Type B pancreatic cell (in vitro differentiated cells): ENCODE data around the gene SLX4IP. TPM values are rescaled to one million over a fixed set of nuclear protein-coding genes. Genes with fewer than 3 reads are reported as not detected.
A peak's percentile ranks its signal among the peaks of the same experiment; 100 is the strongest.

Experiments
- DNase-seq: peaks from one replicate; pipeline ENCODE4 v3.0.0; 2021; ENCODE audit warnings: mixed read lengths; ENCODE audit not compliant: unreplicated experiment; ENCODE audit errors: extremely low spot score
- H3K27ac Mint-ChIP-seq: 2 replicates; pipeline ENCODE4 v1.8.0; 2021; ENCODE audit warnings: mild to moderate bottlenecking, mixed read lengths
- H3K27me3 Mint-ChIP-seq: 2 replicates; pipeline ENCODE4 v1.8.0; 2021; ENCODE audit warnings: mixed read lengths
- H3K36me3 Mint-ChIP-seq: 2 replicates; pipeline ENCODE4 v1.8.0; 2021; ENCODE audit warnings: mixed read lengths
- H3K4me1 Mint-ChIP-seq: one replicate; pipeline ENCODE4 v1.8.0; 2021; ENCODE audit warnings: mixed read lengths; ENCODE audit not compliant: unreplicated experiment
- H3K4me3 Mint-ChIP-seq: 2 replicates; pipeline ENCODE4 v1.8.0; 2021; ENCODE audit warnings: mild to moderate bottlenecking, mixed read lengths
- H3K9me3 Mint-ChIP-seq: 2 replicates; pipeline ENCODE4 v1.8.0; 2021; ENCODE audit warnings: mixed read lengths
- total RNA-seq: library from RNA; stranded (reverse); gene quantifications from 2 replicates; pipeline ENCODE4 v1.2.1, GENCODE V29; 2021; ENCODE audit warnings: low replicate concordance
- TF ChIP-seq, protein P1 (sequence below): fragments of 200-600 bp; sonication (generic); conservative IDR thresholded peaks from 2 replicates; pipeline ENCODE4 v1.5.0; 2021; ENCODE audit warnings: antibody characterized with exemption, mild to moderate bottlenecking

SLX4IP gene
- total RNA-seq, 1 donor from 2014 or later: 8.5 TPM

DNA sequence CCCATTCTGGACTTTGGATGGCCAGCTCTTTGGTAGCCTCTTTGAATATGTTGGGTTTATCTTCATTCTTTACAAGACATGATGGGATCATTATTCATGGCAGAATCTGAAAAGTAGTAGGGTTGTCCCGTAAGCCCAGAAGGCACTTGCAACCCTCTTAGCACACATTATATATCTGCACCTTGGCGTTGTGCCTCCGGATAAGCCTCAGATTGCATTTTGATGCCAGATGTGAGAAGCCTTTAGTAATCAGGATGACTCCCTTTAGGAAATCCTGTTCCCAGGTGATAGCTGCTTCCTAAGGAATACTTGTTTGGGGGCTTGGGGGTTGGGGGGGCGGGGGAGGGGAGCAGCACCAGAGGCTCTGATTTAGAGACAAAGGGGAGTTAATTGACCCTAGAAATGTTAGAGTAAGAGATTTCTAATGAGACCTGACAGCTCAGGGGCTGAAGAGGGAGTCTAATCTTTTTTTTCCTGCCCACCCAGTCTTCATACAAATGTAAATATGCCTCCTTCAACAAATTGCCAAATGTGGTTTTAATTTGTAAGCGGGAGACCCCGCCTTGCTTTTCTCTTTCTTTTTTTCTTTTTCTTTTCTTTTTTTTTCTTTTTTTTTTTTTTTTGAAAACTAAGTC lies 183.6 kb downstream of the SLX4IP start:
- Mint-ChIP-seq H3K27me3 (no peaks in the 10 kb centered on the region), H3K36me3 (peaks cover 20% of the 10 kb centered on the region), H3K4me3 (no peak overlapping the region), H3K27ac (no peak overlapping the region), H3K4me1 (peaks cover 44% of the 10 kb centered on the region), H3K9me3 (peaks cover 4% of the 10 kb centered on the region)
- no peak for DNase-seq
- TF ChIP-seq, protein P1, sequence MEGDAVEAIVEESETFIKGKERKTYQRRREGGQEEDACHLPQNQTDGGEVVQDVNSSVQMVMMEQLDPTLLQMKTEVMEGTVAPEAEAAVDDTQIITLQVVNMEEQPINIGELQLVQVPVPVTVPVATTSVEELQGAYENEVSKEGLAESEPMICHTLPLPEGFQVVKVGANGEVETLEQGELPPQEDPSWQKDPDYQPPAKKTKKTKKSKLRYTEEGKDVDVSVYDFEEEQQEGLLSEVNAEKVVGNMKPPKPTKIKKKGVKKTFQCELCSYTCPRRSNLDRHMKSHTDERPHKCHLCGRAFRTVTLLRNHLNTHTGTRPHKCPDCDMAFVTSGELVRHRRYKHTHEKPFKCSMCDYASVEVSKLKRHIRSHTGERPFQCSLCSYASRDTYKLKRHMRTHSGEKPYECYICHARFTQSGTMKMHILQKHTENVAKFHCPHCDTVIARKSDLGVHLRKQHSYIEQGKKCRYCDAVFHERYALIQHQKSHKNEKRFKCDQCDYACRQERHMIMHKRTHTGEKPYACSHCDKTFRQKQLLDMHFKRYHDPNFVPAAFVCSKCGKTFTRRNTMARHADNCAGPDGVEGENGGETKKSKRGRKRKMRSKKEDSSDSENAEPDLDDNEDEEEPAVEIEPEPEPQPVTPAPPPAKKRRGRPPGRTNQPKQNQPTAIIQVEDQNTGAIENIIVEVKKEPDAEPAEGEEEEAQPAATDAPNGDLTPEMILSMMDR: no peak

DNA sequence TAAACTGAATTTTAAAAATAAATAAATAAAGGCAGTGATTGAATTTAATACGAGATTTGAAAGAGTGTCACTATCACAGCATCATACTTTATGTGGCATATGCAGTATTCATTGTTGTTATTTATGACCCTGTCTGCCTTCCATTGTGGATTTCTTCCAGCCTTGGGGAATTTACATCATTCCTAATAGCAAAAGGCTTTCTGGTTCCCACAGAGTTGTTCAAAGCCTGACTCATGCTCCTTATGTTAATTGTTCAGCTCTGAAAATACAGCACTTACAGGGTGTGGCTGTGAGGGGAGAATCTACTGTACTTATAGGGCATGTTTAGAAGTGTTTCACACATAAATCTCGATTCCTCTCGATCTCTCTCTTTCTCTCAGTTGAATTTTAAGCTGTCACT lies 184.3 kb downstream of the SLX4IP start:
- peak overlapping the region; percentile 74 for H3K27ac Mint-ChIP-seq
- peaks cover 4% of the 10 kb centered on the region for H3K9me3 Mint-ChIP-seq
- H3K4me3 Mint-ChIP-seq: peak overlapping the region; percentile 13

DNA sequence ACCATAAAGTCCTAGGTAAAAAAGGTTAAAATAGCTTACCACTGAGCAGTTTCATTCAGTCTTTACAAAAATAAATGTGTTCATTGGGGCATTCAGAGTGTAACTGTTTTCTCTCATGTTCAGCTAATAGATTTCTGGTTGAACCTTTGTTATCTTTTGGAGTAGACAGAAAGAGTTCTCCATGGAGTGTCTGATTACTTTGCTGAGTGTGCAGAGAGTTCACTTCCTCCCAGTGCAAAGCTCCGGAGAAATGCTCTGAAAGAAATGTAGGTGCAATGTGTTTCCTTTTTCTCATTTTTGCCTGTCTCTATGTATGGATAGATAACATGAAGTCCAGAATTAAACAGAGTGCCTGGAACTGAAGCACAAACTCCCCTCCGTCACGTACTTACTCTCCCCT lies 186.0 kb downstream of the SLX4IP start:
- Mint-ChIP-seq H3K27ac (peak overlapping the region; percentile 22), H3K36me3 (peaks cover 18% of the 10 kb centered on the region), H3K4me1 (peaks cover 52% of the 10 kb centered on the region), H3K27me3 (no peaks in the 10 kb centered on the region), H3K4me3 (no peak overlapping the region), H3K9me3 (peaks cover 4% of the 10 kb centered on the region)
- TF ChIP-seq, protein P1: no peak
- DNase-seq: no peak

More for the DNA sequence above, 184.3 kb downstream of the SLX4IP start:
- Mint-ChIP-seq H3K4me1 (peaks cover 44% of the 10 kb centered on the region), H3K27me3 (no peaks in the 10 kb centered on the region), H3K36me3 (peaks cover 20% of the 10 kb centered on the region)
- TF ChIP-seq, protein P1: no peak
- no peak for DNase-seq

DNA sequence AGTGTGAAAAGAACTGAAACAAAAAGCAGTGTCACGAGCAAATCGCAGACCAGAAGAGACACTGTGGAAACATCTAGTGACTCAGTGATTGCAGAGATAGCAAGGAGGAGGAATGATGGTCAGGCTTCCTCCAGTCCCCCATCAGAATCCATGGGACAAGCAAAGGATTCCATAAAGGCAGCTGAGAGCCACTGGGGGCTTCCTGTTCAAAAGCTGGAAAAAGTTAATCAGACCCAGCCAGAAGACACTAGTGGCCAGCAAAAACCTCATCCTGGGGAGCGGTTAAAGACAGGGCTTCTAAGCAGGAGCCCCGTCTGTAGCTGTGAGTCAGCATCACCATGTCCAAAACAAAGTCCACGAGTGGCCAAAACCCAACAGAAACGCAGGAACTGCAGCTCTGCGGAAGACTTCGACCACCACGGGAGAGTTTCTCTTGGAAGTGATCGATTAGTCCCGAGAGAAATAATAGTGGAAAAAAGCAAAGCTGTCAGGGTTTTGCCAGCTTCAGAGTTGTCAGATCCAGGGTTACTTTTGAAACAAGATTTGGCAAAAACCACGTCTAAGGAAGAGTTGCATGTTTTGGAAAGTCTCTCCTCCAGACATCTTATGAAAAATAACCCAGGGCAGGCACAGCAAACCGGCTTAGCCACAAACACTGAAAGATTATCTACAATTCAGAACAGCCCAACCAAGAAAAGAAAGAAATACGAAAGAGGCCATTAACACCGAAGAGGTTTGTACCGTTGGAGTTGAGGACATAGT lies 187.7 kb downstream of the SLX4IP start:
- TF ChIP-seq, protein P1: no peak

DNA sequence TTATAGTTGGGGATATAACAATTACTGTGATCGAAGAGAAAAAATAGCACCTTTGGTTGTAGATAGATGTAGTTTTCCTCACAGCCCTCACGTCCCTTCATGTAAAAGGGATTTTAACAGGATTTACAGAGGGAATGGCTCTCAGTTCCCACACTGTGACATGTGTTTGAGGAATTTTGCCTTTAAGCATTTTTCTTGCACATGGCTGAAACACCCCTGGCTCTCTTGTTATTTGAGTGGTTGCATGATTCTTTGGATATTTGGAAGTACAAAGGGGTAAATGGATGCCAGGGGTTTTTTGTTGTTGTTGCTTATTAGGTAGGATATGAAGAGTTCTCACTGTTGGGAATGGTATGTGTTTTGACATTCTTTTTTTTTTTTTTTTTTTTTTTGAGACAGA lies 190.5 kb downstream of the SLX4IP start:
- no peak overlapping the region for H3K27ac Mint-ChIP-seq
- H3K4me1 Mint-ChIP-seq: peaks cover 57% of the 10 kb centered on the region
- H3K9me3 Mint-ChIP-seq: peaks cover 4% of the 10 kb centered on the region
- DNase-seq: no peak
- TF ChIP-seq, protein P1: no peak
- H3K36me3 Mint-ChIP-seq: peaks cover 18% of the 10 kb centered on the region
- H3K27me3 Mint-ChIP-seq: no peaks in the 10 kb centered on the region
- no peak overlapping the region for H3K4me3 Mint-ChIP-seq

More for the DNA sequence above, 187.7 kb downstream of the SLX4IP start:
- no peak for DNase-seq
- Mint-ChIP-seq H3K27me3 (no peaks in the 10 kb centered on the region), H3K36me3 (peaks cover 18% of the 10 kb centered on the region), H3K27ac (peak overlapping the region; percentile 50), H3K4me1 (peaks cover 52% of the 10 kb centered on the region), H3K4me3 (peak overlapping the region; percentile 3), H3K9me3 (peaks cover 4% of the 10 kb centered on the region)
